Islet precursor cell (in vitro differentiated cells): ENCODE results near the gene SLC29A2.
A peak's percentile ranks its signal among the peaks of the same experiment; 100 is the strongest.
"Not testable (repeated sequence)": the region's sequence is repeated elsewhere in the genome, so short reads cannot be mapped to it uniquely, and the experiment has no call there.

Source experiments
- DNase-seq: peaks from one replicate; pipeline ENCODE4 v3.0.0-alpha.2; 2018

SLC29A2 gene

DNA sequence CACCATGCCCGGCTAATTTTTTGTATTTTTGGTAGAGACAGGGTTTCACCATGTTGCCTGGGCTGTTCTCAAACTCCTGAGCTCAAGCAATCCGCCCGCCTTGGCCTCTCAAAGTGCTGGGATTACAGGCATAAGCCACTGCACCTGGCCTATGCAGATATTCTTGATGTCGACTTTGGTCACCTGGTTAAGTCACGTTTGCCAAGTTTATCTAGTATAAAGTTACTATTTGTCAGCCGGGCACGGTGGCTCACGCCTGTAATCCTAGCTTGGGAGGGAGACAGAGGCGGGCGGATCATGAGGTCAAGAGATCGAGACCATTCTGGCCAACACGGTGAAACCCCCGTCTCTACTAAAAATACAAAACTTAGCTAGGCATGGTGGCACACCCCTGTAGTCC, 12.8 kb upstream of the SLC29A2 start:
- DNase-seq: not testable (repeated sequence)

GRCh38 chr11:66380264-66380663, 8.7 kb upstream of the SLC29A2 start:
- not testable (repeated sequence) for DNase-seq

DNA sequence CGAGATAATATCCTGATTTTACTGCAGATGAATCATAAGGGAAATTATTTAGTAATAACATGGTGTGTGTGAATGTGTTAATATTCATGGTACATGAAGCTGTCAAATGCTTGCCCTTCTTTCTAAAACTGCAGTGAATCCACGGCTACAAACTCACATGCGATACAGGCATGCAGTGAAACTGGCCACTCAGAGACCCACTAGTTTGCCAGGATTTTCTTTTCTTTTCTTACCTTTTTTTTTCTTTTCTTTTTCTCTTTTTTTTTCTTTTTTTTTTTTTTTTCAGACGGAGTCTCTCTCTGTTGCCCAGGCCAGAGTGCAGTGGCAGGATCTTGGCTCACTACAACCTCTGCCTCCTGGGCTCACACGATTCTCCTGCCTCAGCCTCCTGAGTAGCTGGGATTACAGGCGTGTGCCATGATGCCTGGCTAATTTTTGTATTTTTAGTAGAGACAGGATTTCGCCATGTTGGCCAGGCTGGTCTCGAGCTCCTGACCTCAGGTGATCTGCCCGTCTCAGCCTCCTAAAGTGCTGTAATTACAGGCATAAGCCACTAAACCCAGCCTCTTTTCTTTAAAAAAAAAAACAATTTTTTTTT, 2.2 kb upstream of the SLC29A2 start:
- DNase-seq: not testable (repeated sequence)

DNA sequence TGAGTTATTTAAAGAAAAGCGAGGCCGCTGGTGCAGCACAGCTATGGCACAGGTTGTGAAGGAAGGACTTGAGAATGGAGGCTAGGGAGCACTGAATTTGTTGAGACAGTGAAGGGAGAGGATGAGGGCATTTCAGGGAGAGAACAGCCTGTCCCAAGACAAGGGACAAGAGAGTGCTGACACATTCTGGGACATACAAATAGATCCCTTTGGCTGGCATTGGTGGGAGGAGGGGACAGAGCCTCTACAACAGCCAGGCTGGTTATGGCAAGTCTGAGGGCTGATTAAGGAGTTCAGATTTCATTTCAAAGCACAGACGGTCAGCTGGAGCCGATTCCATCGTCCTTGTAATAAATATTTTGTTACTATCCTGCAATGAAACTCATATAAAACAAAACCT, 1.7 kb upstream of the SLC29A2 start:
- no peak for DNase-seq

- no peak for DNase-seq
Measured at GRCh38 chr11:66369073-66369894, 2.3 kb downstream of the SLC29A2 start.

GRCh38 chr11:66368484-66368883, 3.1 kb downstream of the SLC29A2 start:
- no peak for DNase-seq

- DNase-seq: no peak
Measured at GRCh38 chr11:66367561-66368312, 3.8 kb downstream of the SLC29A2 start.

DNA sequence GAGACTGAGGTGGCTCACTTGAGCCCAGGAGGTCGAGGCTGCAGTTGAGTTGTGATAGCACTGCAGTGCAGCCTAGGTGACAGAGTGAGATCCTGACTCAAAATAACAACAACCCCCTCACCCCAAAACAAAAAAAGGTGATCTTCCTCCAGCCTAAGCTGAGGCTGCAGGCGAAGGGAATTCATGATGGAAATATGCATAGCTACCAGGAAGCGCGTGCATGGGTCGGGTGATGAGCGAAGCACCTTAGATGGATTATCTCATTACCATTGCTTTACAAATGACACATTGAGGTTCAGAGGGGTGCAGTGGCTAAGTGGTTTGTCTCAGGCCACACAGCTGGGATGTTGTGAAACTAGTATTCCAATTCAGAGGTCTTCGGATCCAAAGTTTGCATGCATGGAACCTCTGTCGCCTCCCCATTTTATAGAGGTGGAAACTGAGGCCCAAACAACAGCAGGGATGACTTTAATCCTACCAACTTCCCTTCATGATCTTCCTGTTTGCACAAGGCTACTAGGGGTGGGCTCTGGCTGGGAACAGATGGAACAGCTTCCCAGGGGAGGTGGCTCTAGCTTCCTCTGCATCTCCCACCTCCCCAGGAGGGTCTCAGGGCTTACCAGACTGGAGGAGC, 4.6 kb downstream of the SLC29A2 start:
- no peak for DNase-seq

DNA sequence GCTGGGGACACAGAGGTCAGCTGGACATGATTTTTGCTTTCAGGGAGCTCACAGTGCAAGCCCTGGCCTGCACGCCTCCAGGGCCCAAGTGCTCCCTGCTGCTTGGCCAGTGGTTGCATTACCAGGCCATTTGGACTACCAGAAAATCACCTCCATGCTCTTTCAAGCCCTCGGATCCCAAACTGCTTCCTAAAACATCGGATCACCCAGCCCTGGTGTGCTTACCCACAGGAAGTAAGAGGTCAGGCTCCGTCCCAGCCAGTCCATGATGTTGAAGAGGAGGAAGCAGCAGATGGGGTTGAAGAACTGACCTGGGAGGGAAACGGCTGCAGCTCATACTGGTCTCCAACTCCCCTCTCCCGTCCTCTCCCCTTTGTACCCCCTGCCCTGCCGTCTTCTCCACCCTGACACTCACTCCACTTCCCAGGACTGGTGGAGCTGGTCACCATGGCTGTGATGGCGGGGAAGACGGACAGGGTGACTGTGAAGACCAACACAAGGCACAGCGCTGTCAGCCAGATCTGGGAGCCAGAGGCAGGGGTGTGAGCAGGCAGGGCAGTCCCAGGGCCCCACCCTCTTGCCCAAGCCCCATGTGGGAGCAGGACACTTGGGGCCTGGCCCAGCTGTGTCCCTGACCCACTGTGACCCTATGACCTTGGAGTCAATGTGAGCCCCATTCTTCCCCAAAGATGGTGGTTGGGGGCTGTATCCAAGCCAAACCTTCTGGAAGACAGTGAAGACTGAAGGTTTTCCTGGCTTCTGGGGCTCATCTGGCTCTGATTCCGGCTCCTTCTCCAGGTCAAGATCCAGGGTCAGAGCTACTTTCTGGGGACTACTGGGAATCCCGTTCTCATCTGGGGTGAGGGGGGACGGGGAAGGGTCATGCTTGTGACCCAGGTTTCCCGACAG, 5.6 kb downstream of the SLC29A2 start:
- no peak for DNase-seq

- DNase-seq: no peak
Measured at GRCh38 chr11:66365166-66365565, 6.4 kb downstream of the SLC29A2 start.

- DNase-seq: peak; percentile 84
Measured at GRCh38 chr11:66363805-66364535, 7.6 kb downstream of the SLC29A2 start.

GRCh38 chr11:66363187-66363601, 8.4 kb downstream of the SLC29A2 start:
- DNase-seq: no peak

DNA sequence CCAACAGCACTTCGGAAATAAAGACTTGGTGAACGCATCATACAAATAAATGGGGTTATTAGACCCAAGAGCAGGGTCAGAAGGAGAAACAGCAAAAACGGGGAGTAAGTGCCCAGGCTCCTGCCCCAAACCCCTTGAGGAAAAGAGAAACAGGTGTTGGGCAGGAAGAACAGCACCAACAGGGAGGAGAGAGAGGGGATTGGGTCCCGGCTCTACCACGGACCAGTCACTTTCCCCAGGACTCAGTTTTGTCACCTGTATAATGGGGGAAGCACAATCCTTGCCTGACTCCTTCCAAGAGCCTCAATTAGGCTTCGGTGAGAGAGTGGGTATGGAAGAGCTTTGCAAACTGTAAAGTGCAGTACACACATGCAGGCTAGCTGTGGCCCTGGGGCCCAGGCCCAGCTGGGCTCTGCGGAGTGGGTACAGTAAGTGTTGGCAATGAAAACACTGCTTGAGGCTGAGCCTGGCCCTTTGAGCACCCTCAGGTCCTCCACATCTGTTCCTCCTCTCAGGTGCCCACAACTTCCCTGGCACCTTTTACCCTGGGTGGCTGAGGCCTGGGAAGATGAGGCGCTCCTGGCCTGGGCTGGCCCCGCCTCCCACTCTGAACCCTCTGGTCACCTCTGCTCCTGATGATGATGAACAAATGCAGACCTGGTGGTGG, 8.9 kb downstream of the SLC29A2 start:
- no peak for DNase-seq

GRCh38 chr11:66361502-66361941, 10.0 kb downstream of the SLC29A2 start:
- DNase-seq: no peak

GRCh38 chr11:66360406-66361073, 11.0 kb downstream of the SLC29A2 start:
- DNase-seq: no peak

GRCh38 chr11:66359662-66360087, 11.9 kb downstream of the SLC29A2 start:
- DNase-seq: no peak

- DNase-seq: not testable (repeated sequence)
Measured at GRCh38 chr11:66350560-66351235, 20.9 kb downstream of the SLC29A2 start.

GRCh38 chr11:66349084-66349386, 22.5 kb downstream of the SLC29A2 start:
- no peak for DNase-seq

- DNase-seq: peak; percentile 94
Measured at GRCh38 chr11:66347425-66348276, 23.9 kb downstream of the SLC29A2 start, which contains the start of gene B4GAT1. Gene B4GAT1 (minus strand): TSS chr11:66347629. CDS start chr11:66347545, 84 bp downstream.
